KMS-11 (cell line): ENCODE results near the gene NCOA1.

ENCODE experiments used
- H2AFZ ChIP-seq: fragments of 200-600 bp; sonication (generic); 2 replicates; pipeline ENCODE4 v1.6.1; 2016; ENCODE audit warnings: antibody characterized with exemption, mixed run types, low read depth
- H3K27ac ChIP-seq: fragments of 200-600 bp; sonication (generic); 2 replicates; pipeline ENCODE4 v1.6.1; 2016; ENCODE audit warnings: mild to moderate bottlenecking, mixed run types
- H3K27me3 ChIP-seq: fragments of 200-600 bp; sonication (generic); 2 replicates; pipeline ENCODE4 v1.6.1; 2017; ENCODE audit warnings: mild to moderate bottlenecking, low read depth, mixed run types, moderate library complexity; ENCODE audit not compliant: insufficient read depth
- H3K36me3 ChIP-seq: fragments of 200-600 bp; sonication (generic); 2 replicates; pipeline ENCODE4 v1.6.1; 2017; ENCODE audit warnings: mild to moderate bottlenecking, mixed run types; ENCODE audit not compliant: insufficient read depth
- H3K4me1 ChIP-seq: fragments of 200-600 bp; sonication (generic); 2 replicates; pipeline ENCODE4 v1.6.1; 2016; ENCODE audit warnings: mild to moderate bottlenecking, low read depth, mixed run types; ENCODE audit not compliant: poor library complexity, severe bottlenecking
- H3K4me2 ChIP-seq: fragments of 200-600 bp; sonication (generic); 2 replicates; pipeline ENCODE4 v1.7.0; 2016; ENCODE audit warnings: mild to moderate bottlenecking, mixed run types
- H3K4me3 ChIP-seq: fragments of 200-600 bp; sonication (generic); IDR thresholded peaks from 2 replicates; pipeline ENCODE4 v1.6.1; 2017; ENCODE audit warnings: low read depth, low read length, mixed read lengths; ENCODE audit not compliant: insufficient read depth
- H3K79me2 ChIP-seq: fragments of 200-600 bp; sonication (generic); 2 replicates; pipeline ENCODE4 v1.6.1; 2016; ENCODE audit warnings: low read depth, mixed run types; ENCODE audit not compliant: insufficient read depth
- H3K9ac ChIP-seq: fragments of 200-600 bp; sonication (generic); 2 replicates; pipeline ENCODE4 v1.6.1; 2016; ENCODE audit warnings: mild to moderate bottlenecking, mixed run types
- H4K20me1 ChIP-seq: fragments of 200-600 bp; sonication (generic); 2 replicates; pipeline ENCODE4 v1.6.1; 2016; ENCODE audit warnings: mild to moderate bottlenecking, mixed run types; ENCODE audit not compliant: insufficient read depth
- CTCF ChIP-seq: fragments of 200-600 bp; sonication (generic); conservative IDR thresholded peaks from 2 replicates; pipeline ENCODE4 v1.6.1; 2017; ENCODE audit warnings: low read depth, mild to moderate bottlenecking, antibody characterized with exemption, low read length, moderate library complexity, mixed read lengths

The NCOA1 gene

DNA sequence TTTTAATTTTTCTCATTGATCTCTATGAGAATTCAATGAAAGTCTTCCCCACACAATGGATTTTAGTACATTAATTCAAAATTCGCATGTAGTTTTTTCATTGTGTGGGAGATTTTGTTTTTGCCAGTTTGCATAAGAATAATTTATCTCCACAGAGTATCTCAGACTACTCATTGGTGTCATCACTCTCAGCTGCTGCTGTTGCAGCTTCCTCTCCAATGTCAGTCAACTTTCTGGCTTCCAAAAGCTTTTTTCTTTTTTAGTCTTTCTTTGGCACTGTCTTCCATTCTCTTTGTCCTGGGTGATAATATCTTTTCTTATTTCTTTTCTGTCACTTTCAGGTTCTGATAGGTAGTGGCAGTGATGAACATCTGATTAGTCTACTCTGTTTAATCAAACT is 251.7 kb downstream of the NCOA1 start:
- H3K4me1 ChIP-seq = no peaks in the 10 kb centered on the region
- no peak overlapping the region for H2AFZ ChIP-seq
- no peak overlapping the region for H3K9ac ChIP-seq
- no peaks in the 10 kb centered on the region for H3K36me3 ChIP-seq
- no peaks in the 10 kb centered on the region for H3K27me3 ChIP-seq
- no peak overlapping the region for H3K27ac ChIP-seq
- TF ChIP-seq CTCF = no peak
- no peaks in the 10 kb centered on the region for H3K79me2 ChIP-seq
- no peak overlapping the region for H3K4me2 ChIP-seq
- no peak overlapping the region for H3K4me3 ChIP-seq
- no peaks in the 10 kb centered on the region for H4K20me1 ChIP-seq

- Histone ChIP-seq H3K27ac (no peak overlapping the region), H3K4me2 (no peak overlapping the region), H3K36me3 (no peaks in the 10 kb centered on the region), H4K20me1 (no peaks in the 10 kb centered on the region), H3K9ac (no peak overlapping the region), H3K27me3 (no peaks in the 10 kb centered on the region), H3K4me3 (no peak overlapping the region), H3K79me2 (no peaks in the 10 kb centered on the region), H2AFZ (no peak overlapping the region), H3K4me1 (no peaks in the 10 kb centered on the region)
- no peak for TF ChIP-seq CTCF
Measured at GRCh38 chr2:24743924-24744323, 252.9 kb downstream of the NCOA1 start.

GRCh38 chr2:24744356-24744755 is 253.3 kb downstream of the NCOA1 start:
- Histone ChIP-seq H3K4me2 (no peak overlapping the region), H3K4me3 (no peak overlapping the region), H4K20me1 (no peaks in the 10 kb centered on the region), H2AFZ (no peak overlapping the region), H3K27me3 (no peaks in the 10 kb centered on the region), H3K27ac (no peak overlapping the region), H3K79me2 (no peaks in the 10 kb centered on the region), H3K9ac (no peak overlapping the region), H3K36me3 (no peaks in the 10 kb centered on the region), H3K4me1 (no peaks in the 10 kb centered on the region)
- TF ChIP-seq CTCF = no peak

DNA sequence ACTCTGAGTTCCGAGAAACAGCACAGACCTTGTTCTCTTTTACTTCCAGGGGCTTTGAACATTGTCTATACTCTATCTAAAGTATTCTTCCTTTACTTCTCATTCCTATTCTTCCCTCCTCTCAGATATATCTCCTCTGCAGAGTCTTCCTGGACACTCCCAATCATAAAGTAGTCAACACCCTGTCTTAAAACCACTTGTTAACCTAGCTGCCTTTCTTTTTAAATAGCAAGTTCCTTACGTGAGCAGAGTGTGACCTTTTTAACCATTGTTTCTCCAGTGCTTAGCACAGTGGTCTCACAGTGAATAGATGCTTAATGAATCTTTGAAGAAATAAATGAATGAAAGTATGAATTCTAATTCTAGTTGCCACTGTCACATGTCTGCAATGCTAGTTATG is 254.8 kb downstream of the NCOA1 start:
- no peak overlapping the region for H2AFZ ChIP-seq
- no peak overlapping the region for H3K9ac ChIP-seq
- no peaks in the 10 kb centered on the region for H3K36me3 ChIP-seq
- no peak overlapping the region for H3K4me3 ChIP-seq
- TF ChIP-seq CTCF = no peak
- H3K27ac ChIP-seq = no peak overlapping the region
- H4K20me1 ChIP-seq = no peaks in the 10 kb centered on the region
- no peaks in the 10 kb centered on the region for H3K79me2 ChIP-seq
- H3K4me1 ChIP-seq = no peaks in the 10 kb centered on the region
- H3K4me2 ChIP-seq = no peak overlapping the region
- no peaks in the 10 kb centered on the region for H3K27me3 ChIP-seq

- no peak overlapping the region for H3K4me2 ChIP-seq
- H3K27ac ChIP-seq = no peak overlapping the region
- no peaks in the 10 kb centered on the region for H3K36me3 ChIP-seq
- H2AFZ ChIP-seq = no peak overlapping the region
- H3K79me2 ChIP-seq = no peaks in the 10 kb centered on the region
- no peak for TF ChIP-seq CTCF
- no peaks in the 10 kb centered on the region for H3K27me3 ChIP-seq
- H3K9ac ChIP-seq = no peak overlapping the region
- no peaks in the 10 kb centered on the region for H3K4me1 ChIP-seq
- no peak overlapping the region for H3K4me3 ChIP-seq
- no peaks in the 10 kb centered on the region for H4K20me1 ChIP-seq
Measured at GRCh38 chr2:24747299-24747698, 256.2 kb downstream of the NCOA1 start.
